Liver (tissue), 3 donors: ENCODE results near the gene SIGLEC6.

ENCODE experiments used
- CTCF ChIP-seq: fragments of 150-350 bp; IDR thresholded peaks from 2 replicates; pipeline ENCODE4 v1.5.1; 2017; ENCODE audit warnings: improper control_type of control experiment, low read depth, low read length; ENCODE audit not compliant: missing input control
- GABPA ChIP-seq, 2 donors: IDR thresholded peaks in 1 of 2; conservative IDR thresholded peaks in 1 of 2; 2 replicates each; pipeline ENCODE4 v1.6.1; 2016; ENCODE audit warnings: antibody characterized with exemption in 2 of 2, mild to moderate bottlenecking in 1 of 2, moderate library complexity in 1 of 2
- RXRA ChIP-seq, 2 donors: IDR thresholded peaks; 2 replicates each; pipeline ENCODE4 v1.6.1; 2017 to 2018; ENCODE audit warnings: antibody characterized with exemption in 2 of 2, mild to moderate bottlenecking in 1 of 2
- TF ChIP-seq, protein P1 (sequence below): IDR thresholded peaks from 2 replicates; pipeline ENCODE4 v1.6.1; 2016; ENCODE audit warnings: antibody characterized with exemption, mild to moderate bottlenecking
- donor health status: healthy.
- donor health status: healthy.

GRCh38 chr19:51548891-51549305, 17.4 kb upstream of the SIGLEC6 start:
- TF ChIP-seq GABPA (IDR thresholded peaks at IDR 0.05 in 1 of 2, conservative IDR thresholded peaks at IDR 0.05 in 1 of 2) (no peak), RXRA (IDR thresholded peaks at IDR 0.05) (no peak), CTCF (no peak)
- TF ChIP-seq, protein P1, sequence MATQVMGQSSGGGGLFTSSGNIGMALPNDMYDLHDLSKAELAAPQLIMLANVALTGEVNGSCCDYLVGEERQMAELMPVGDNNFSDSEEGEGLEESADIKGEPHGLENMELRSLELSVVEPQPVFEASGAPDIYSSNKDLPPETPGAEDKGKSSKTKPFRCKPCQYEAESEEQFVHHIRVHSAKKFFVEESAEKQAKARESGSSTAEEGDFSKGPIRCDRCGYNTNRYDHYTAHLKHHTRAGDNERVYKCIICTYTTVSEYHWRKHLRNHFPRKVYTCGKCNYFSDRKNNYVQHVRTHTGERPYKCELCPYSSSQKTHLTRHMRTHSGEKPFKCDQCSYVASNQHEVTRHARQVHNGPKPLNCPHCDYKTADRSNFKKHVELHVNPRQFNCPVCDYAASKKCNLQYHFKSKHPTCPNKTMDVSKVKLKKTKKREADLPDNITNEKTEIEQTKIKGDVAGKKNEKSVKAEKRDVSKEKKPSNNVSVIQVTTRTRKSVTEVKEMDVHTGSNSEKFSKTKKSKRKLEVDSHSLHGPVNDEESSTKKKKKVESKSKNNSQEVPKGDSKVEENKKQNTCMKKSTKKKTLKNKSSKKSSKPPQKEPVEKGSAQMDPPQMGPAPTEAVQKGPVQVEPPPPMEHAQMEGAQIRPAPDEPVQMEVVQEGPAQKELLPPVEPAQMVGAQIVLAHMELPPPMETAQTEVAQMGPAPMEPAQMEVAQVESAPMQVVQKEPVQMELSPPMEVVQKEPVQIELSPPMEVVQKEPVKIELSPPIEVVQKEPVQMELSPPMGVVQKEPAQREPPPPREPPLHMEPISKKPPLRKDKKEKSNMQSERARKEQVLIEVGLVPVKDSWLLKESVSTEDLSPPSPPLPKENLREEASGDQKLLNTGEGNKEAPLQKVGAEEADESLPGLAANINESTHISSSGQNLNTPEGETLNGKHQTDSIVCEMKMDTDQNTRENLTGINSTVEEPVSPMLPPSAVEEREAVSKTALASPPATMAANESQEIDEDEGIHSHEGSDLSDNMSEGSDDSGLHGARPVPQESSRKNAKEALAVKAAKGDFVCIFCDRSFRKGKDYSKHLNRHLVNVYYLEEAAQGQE: no peak
